ENCODE data around the gene RASGRP2. TPM values are rescaled to one million over a fixed set of nuclear protein-coding genes. Genes with fewer than 3 reads are reported as not detected.

RASGRP2 gene
- total and polyA plus RNA-seq, 2 donors (not counting 3 experiments of a cell fraction or from before 2014, with no cell fraction given) = 1.2 to 2.3 TPM

DNA sequence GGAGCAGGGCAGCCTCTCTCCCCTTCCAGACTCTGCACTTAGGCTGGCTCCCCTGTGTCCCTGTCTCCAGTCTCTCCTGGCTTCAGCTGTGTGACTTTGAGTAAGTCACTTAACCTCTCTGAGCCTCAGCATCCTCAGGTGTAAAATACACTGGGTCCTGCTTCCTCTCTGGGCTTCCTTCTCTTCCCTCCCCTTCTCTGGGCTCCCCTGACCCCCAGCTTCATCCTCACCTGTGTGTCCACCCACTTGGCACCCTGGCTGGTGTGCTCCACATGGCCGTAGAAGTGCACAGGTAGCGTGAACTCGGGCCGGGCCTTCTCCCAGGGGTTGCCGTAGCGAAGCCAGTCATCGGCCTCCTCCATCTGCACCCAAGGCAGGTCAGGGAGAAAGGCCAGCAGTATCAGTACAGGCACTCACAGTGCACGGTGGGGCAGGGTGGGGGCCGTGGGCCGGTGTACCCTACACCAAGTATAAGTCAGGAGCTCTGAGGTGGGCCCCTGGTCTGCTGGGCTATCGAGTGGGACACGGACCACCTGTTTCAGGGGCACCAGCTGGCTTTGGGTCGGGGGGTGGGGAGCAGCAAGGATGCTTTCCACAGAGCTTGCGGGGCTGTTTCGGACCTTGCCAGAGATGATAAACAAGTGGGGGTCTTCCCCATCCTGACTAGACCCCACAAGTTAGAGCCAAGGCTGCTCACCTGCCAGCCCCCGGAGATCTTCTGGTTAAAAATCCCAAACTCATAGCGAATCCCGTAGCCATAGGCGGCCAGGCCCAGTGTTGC is 13.8 kb upstream of the RASGRP2 start:
- intact Hi-C loops (cut with micrococcal nuclease) (no loop called here), dilution Hi-C loops (cut with MboI; ENCODE audit: extremely low pct_ligation_motif_present, low sequenced_read_pairs) (no loop called here)
- H3K4me2 ChIP-seq (ENCODE audit: insufficient read depth, low read length) = no peak overlapping the region
- peaks cover 3 to 6% of the 10 kb centered on the region in 2 experiments for H3K36me3 ChIP-seq (ENCODE audit: control insufficient read depth in 2 of 2, extremely low read depth in 1 of 2, insufficient read depth in 2 of 2, low read length in 2 of 2)
- H3K9ac ChIP-seq (replicated peaks; ENCODE audit: extremely low read depth, insufficient read depth, low read length) = no peak overlapping the region
- FAIRE-seq = no peak
- no peaks in the 10 kb centered on the region for H4K20me1 ChIP-seq (replicated peaks; ENCODE audit: control insufficient read depth, extremely low read depth, insufficient read depth, low read length)
- no peaks in the 10 kb centered on the region for H3K9me3 ChIP-seq (replicated peaks; ENCODE audit: control insufficient read depth, insufficient read depth, low read length)
- no peaks in the 10 kb centered on the region for H3K9me1 ChIP-seq (replicated peaks; ENCODE audit: control insufficient read depth, extremely low read depth, insufficient read depth, low read length)
- no TSS peak for BruUV-seq (replicated peaks)
- no peak for DNase-seq (ENCODE audit: low read depth, low spot score)
- no peak for TF ChIP-seq FOS (IDR thresholded peaks at IDR 0.05; ENCODE audit: borderline replicate concordance, insufficient read depth, low read length)
- TF ChIP-seq, protein P1, sequence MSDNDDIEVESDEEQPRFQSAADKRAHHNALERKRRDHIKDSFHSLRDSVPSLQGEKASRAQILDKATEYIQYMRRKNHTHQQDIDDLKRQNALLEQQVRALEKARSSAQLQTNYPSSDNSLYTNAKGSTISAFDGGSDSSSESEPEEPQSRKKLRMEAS (IDR thresholded peaks at IDR 0.05; ENCODE audit: insufficient read depth, insufficient read length) = no peak
- no peak for TF ChIP-seq EZH2 (IDR thresholded peaks at IDR 0.05; ENCODE audit: borderline replicate concordance, low read depth, low read length, severe bottlenecking)
- TF ChIP-seq GATA2 (IDR thresholded peaks at IDR 0.05; ENCODE audit: insufficient read depth, insufficient read length, low read depth, low read length) = no peak
- no peak for TF ChIP-seq MYC (IDR thresholded peaks at IDR 0.05; ENCODE audit: low read depth, low read length)
- no peak for TF ChIP-seq POLR2A (IDR thresholded peaks at IDR 0.05; ENCODE audit: low read depth, low read length)
- no peak for TF ChIP-seq JUN (IDR thresholded peaks at IDR 0.05; ENCODE audit: borderline replicate concordance, insufficient read depth, insufficient read length, low read depth)
- no peak for TF ChIP-seq POLR2AphosphoS5 (IDR thresholded peaks at IDR 0.05; ENCODE audit: insufficient read depth, low read depth, low read length)
- TF ChIP-seq, protein P2, sequence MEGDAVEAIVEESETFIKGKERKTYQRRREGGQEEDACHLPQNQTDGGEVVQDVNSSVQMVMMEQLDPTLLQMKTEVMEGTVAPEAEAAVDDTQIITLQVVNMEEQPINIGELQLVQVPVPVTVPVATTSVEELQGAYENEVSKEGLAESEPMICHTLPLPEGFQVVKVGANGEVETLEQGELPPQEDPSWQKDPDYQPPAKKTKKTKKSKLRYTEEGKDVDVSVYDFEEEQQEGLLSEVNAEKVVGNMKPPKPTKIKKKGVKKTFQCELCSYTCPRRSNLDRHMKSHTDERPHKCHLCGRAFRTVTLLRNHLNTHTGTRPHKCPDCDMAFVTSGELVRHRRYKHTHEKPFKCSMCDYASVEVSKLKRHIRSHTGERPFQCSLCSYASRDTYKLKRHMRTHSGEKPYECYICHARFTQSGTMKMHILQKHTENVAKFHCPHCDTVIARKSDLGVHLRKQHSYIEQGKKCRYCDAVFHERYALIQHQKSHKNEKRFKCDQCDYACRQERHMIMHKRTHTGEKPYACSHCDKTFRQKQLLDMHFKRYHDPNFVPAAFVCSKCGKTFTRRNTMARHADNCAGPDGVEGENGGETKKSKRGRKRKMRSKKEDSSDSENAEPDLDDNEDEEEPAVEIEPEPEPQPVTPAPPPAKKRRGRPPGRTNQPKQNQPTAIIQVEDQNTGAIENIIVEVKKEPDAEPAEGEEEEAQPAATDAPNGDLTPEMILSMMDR (IDR thresholded peaks at IDR 0.05; ENCODE audit: extremely low read depth in 1 of 2, insufficient read depth in 1 of 2, low read depth in 1 of 2, low read length in 2 of 2) = no peak
- POLR2A ChIA-PET = no interaction called here
- no peak overlapping the region for H2AFZ ChIP-seq (ENCODE audit: low read depth, low read length)
- H3K4me3 ChIP-seq (replicated peaks in 1 of 3; ENCODE audit: insufficient read depth in 1 of 3, low read depth in 1 of 3, low read length in 3 of 3) = no peak overlapping the region
- H3K27ac ChIP-seq (ENCODE audit: insufficient read depth, low read depth, low read length) = no peak overlapping the region
- peaks cover 2% of the 10 kb centered on the region for H3K4me1 ChIP-seq (ENCODE audit: control insufficient read depth, extremely low read depth, insufficient read depth, low read length)
- CTCF ChIA-PET = no interaction called here
- H3K79me2 ChIP-seq (ENCODE audit: control insufficient read depth, insufficient read depth, low read length) = no peaks in the 10 kb centered on the region
- H3K27me3 ChIP-seq (ENCODE audit: control insufficient read depth in 2 of 2, insufficient read depth in 2 of 2, low read length in 2 of 2) = no peaks in the 10 kb centered on the region
